Measurements from ENCODE around the gene ITGA8. TPM values are rescaled to one million over a fixed set of nuclear protein-coding genes. Genes with fewer than 3 reads are reported as not detected.

ITGA8 gene
- total and polyA plus RNA-seq, 2 donors (not counting 1 experiment from before 2014, with no cell fraction given): not detected

GRCh38 chr10:15505329-15505728, 214.4 kb downstream of the ITGA8 start:
- Histone ChIP-seq H3K27me3 (replicated peaks in 1 of 4; ENCODE audit: control extremely low read depth in 1 of 4, control insufficient read depth in 3 of 4, insufficient read depth in 4 of 4, low read length in 3 of 4) (no peaks in the 10 kb centered on the region), H3K4me1 (ENCODE audit: control insufficient read depth in 2 of 2, insufficient read depth in 2 of 2, low read length in 2 of 2) (no peaks in the 10 kb centered on the region), H3K27ac (ENCODE audit: low read length in 2 of 2) (no peak overlapping the region), H4K20me1 (ENCODE audit: control insufficient read depth, insufficient read depth, low read length, poor library complexity, severe bottlenecking) (no peaks in the 10 kb centered on the region), H3K79me2 (ENCODE audit: control insufficient read depth, insufficient read depth, low read length) (no peaks in the 10 kb centered on the region), H3K9me3 (ENCODE audit: control extremely low read depth in 1 of 3, control insufficient read depth in 2 of 3, insufficient read depth in 1 of 3, low read length in 2 of 3) (peaks cover 0 to 6% (median 0%) of the 10 kb centered on the region in 3 donors), H3K36me3 (replicated peaks in 1 of 2; ENCODE audit: control extremely low read depth in 1 of 2, control insufficient read depth in 1 of 2, extremely low read depth in 1 of 2, insufficient read depth in 2 of 2, low read length in 1 of 2) (no peaks in the 10 kb centered on the region), H2AFZ (ENCODE audit: insufficient read depth, low read depth, low read length, poor library complexity, severe bottlenecking) (no peak overlapping the region), H3K4me3 (ENCODE audit: control extremely low read depth in 1 of 5, extremely low read depth in 1 of 5, insufficient read depth in 1 of 5, low read depth in 2 of 5, low read length in 4 of 5) (no peak overlapping the region), H3K9ac (ENCODE audit: low read length) (no peak overlapping the region), H3K4me2 (replicated peaks; ENCODE audit: low read depth, low read length, poor library complexity, severe bottlenecking) (no peak overlapping the region)
- no peak for TF ChIP-seq CTCF (IDR thresholded peaks at IDR 0.05)
- TF ChIP-seq EZH2 (IDR thresholded peaks at IDR 0.05; ENCODE audit: borderline replicate concordance, insufficient read depth, low read depth, low read length, poor library complexity, severe bottlenecking): no peak
- DNase-seq (no peak), ATAC-seq (ENCODE audit: low read depth) (no peak)
- peaks cover 23% of the 10 kb centered on the region for H3K27me3 Mint-ChIP-seq
- intact Hi-C loops (cut with micrococcal nuclease): no loop called here
- CTCF ChIA-PET: no interaction called here
- H3K4me3 Mint-ChIP-seq: no peak overlapping the region
- WGBS (ENCODE audit: insufficient coverage): 73% methylated on average over 4 of the region's 5 CpGs
- POLR2A ChIA-PET: no interaction called here
- H3K27ac Mint-ChIP-seq: no peak overlapping the region
- no peaks in the 10 kb centered on the region for H3K9me3 Mint-ChIP-seq (ENCODE audit: insufficient read depth)
- H3K4me1 Mint-ChIP-seq: no peaks in the 10 kb centered on the region

GRCh38 chr10:15504101-15504840, 215.5 kb downstream of the ITGA8 start:
- Mint-ChIP-seq H3K27ac (no peak overlapping the region), H3K9me3 (ENCODE audit: insufficient read depth) (no peaks in the 10 kb centered on the region), H3K4me1 (no peaks in the 10 kb centered on the region), H3K4me3 (no peak overlapping the region), H3K27me3 (peaks cover 29% of the 10 kb centered on the region)
- ChIA-PET POLR2A (no interaction called here), CTCF (no interaction called here)
- H3K4me1 ChIP-seq (ENCODE audit: control insufficient read depth in 2 of 2, insufficient read depth in 2 of 2, low read length in 2 of 2): no peaks in the 10 kb centered on the region
- peak overlapping the region; percentile 17 for H2AFZ ChIP-seq (ENCODE audit: insufficient read depth, low read depth, low read length, poor library complexity, severe bottlenecking)
- no peaks in the 10 kb centered on the region for H3K27me3 ChIP-seq (replicated peaks in 1 of 4; ENCODE audit: control extremely low read depth in 1 of 4, control insufficient read depth in 3 of 4, insufficient read depth in 4 of 4, low read length in 3 of 4)
- no peak overlapping the region for H3K4me3 ChIP-seq (ENCODE audit: control extremely low read depth in 1 of 5, extremely low read depth in 1 of 5, insufficient read depth in 1 of 5, low read depth in 2 of 5, low read length in 4 of 5)
- TF ChIP-seq EZH2 (IDR thresholded peaks at IDR 0.05; ENCODE audit: borderline replicate concordance, insufficient read depth, low read depth, low read length, poor library complexity, severe bottlenecking) (no peak), CTCF (IDR thresholded peaks at IDR 0.05) (no peak)
- H4K20me1 ChIP-seq (ENCODE audit: control insufficient read depth, insufficient read depth, low read length, poor library complexity, severe bottlenecking): no peaks in the 10 kb centered on the region
- no peak for DNase-seq
- ATAC-seq (ENCODE audit: low read depth): no peak
- H3K9ac ChIP-seq (ENCODE audit: low read length): no peak overlapping the region
- H3K27ac ChIP-seq (ENCODE audit: low read length in 2 of 2): no peak overlapping the region
- H3K79me2 ChIP-seq (ENCODE audit: control insufficient read depth, insufficient read depth, low read length): no peaks in the 10 kb centered on the region
- H3K4me2 ChIP-seq (replicated peaks; ENCODE audit: low read depth, low read length, poor library complexity, severe bottlenecking): no peak overlapping the region
- no peaks in the 10 kb centered on the region for H3K36me3 ChIP-seq (replicated peaks in 1 of 2; ENCODE audit: control extremely low read depth in 1 of 2, control insufficient read depth in 1 of 2, extremely low read depth in 1 of 2, insufficient read depth in 2 of 2, low read length in 1 of 2)
- H3K9me3 ChIP-seq (ENCODE audit: control extremely low read depth in 1 of 3, control insufficient read depth in 2 of 3, insufficient read depth in 1 of 3, low read length in 2 of 3): peaks cover 0 to 6% (median 0%) of the 10 kb centered on the region in 3 donors
- intact Hi-C loops (cut with micrococcal nuclease): no loop called here
- 39% methylated on average over 5 of the region's 10 CpGs for WGBS (ENCODE audit: insufficient coverage)
